Measurements from ENCODE around the gene JAML. TPM values are rescaled to one million over a fixed set of nuclear protein-coding genes. Genes with fewer than 3 reads are reported as not detected.

Gene JAML
- total RNA-seq, 2 donors from 2014 or later, result 1.4 to 8.5 TPM

DNA sequence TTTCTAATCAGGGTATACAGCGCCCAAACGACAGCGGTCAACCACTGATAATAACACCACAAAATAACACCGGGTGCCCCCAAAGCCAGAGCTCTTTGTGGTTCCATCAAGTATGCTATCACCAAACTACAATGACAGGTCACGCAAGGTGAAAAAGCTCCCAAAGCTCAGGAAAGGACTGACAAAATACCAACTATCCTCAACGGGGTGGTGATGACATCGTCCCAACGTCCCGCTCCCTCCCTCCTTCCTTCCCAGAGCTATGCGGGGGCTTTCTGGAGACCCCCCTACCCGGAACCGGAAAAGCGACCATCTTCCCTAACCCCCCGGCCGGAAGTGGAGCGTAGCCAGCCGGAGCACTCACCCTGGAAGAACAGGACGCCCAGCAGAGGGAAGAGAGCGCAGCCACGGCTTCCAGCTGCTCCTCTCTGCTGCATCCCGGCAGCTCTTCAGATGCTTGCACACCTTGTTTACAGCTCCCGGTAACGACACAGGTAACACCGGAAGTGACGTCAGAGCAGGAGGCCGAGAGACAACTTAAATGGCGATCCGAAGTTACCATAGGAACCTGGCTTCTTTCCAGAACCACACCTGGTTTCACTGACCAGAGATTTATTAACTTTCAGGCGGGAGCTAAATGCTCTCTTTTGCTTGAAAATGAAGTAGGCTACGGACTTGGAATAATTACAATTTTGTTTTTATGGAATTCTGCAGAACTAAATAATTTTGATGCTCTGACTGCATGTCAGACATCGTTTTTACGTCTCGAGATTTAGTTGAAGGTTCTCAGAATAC, 27.2 kb upstream of the JAML start, which contains the start of gene MPZL3:
MPZL3 (minus strand) TSS at position 508 of the 795 bp plus-strand sequence; CDS start at position 437, 71 bp downstream.
- no peaks in the 10 kb centered on the region for H3K27me3 Mint-ChIP-seq
- peak within 1 kb of the TSS; percentile 98 to 99 for H3K27ac Mint-ChIP-seq
- H3K36me3 Mint-ChIP-seq, result no peaks in the 10 kb centered on the region
- peak within 1 kb of the TSS; percentile 97 for H3K4me3 Mint-ChIP-seq
- H3K4me1 Mint-ChIP-seq (ENCODE audit: low read depth in 2 of 2), result peaks cover 24 to 27% of the 10 kb centered on the region in 2 donors
- DNase-seq (ENCODE audit: low spot score) (peak; percentile 68), ATAC-seq (peak; percentile 84 to 88)
- H3K9me3 Mint-ChIP-seq, result no peaks in the 10 kb centered on the region

DNA sequence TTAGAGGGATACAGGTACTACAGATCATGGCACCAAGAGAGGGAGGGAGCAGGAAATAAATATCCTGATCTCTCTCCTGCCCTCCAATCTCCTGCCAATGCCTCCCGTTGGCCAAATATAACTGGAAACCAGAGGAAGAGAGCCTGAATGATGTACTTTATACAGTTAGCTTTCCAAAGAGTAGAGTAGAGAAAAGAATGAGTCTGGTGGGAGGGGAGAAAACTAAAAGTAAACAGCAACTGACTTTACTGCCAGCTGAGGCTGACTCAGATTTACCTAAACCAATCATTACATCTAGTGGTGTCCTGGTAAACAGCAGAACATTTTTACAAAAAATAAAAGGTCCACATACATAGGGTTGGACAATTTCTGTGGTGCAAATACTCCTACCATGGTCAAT, 22.2 kb upstream of the JAML start:
- Mint-ChIP-seq H3K4me3 (no peak overlapping the region), H3K4me1 (ENCODE audit: low read depth in 2 of 2) (peaks cover 47 to 61% of the 10 kb centered on the region in 2 donors)

DNA sequence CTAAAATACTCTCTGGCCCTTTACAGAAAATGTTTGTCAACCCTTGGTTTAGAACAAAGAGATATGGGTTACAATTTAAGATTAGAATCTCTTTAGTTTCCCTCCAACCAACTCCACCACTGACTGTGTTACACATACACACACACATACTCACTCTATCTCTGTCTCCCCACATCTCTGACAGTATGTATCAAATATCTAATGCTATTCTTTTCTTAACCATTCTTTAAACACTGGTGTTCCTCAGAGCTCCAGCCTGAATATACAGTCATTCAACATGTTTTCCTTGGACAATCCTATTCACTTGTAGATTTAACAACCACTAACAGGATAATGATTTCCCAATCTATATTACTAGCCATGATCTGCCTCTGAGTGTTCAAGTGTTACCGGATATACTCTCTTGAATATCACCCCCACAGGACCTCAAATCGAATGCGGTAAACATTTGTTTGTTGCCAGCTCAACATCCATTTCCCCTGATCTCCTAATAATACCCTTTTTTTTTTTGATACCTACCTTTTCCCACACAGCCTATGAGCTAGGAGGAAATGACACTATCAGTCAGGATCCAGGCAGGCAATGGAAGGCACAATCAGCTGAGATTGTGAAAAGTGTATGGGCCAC, 21.2 kb upstream of the JAML start:
- Mint-ChIP-seq H3K4me3 (peak overlapping the region; percentile 12), H3K4me1 (ENCODE audit: low read depth in 2 of 2) (peaks cover 52 to 65% of the 10 kb centered on the region in 2 donors), H3K27ac (peak overlapping the region; percentile 58 to 89), H3K27me3 (no peaks in the 10 kb centered on the region), H3K36me3 (no peaks in the 10 kb centered on the region), H3K9me3 (no peaks in the 10 kb centered on the region)
- DNase-seq (ENCODE audit: low spot score) (no peak), ATAC-seq (no peak)

More for the DNA sequence above, 22.2 kb upstream of the JAML start:
- no peaks in the 10 kb centered on the region for H3K27me3 Mint-ChIP-seq
- no peaks in the 10 kb centered on the region for H3K36me3 Mint-ChIP-seq
- no peak for DNase-seq (ENCODE audit: low spot score)
- no peak for ATAC-seq
- peak overlapping the region; percentile 58 to 89 for H3K27ac Mint-ChIP-seq
- no peaks in the 10 kb centered on the region for H3K9me3 Mint-ChIP-seq

DNA sequence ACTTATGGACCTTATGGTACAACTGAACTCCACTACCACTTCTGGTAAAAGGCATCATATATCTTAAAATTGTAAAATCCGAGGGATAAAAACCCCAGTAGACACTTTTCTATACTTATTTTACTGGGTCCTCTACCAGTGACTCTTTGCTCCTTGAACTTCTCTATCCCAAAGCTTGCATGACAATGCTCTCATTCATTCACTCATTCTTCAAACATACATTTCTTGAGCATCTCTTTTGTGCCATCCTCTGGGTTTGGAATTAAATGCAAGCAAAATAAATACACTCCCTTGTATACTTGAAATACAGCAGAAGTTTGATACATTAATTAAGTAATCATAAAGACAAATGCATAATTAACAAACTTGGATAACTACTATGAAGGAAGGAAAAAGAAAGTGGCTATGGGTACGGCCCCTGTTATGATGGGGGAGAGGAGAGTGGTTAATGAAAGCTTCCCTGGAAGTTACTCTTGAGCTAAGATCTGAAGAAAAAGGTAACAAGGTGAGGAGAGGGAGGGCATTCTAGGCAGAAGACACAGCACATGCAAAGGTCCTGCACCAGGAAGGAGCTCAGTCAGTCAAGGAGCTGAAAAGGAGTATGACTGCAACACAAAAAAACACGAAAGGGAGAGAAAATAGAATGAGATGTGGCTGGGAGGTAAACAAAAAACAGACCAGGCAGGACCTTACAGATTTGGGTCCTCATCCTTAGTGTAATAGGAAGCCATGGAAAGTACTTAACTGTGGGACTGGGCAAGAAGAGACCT, 19.4 kb upstream of the JAML start:
- no peak for ATAC-seq

DNA sequence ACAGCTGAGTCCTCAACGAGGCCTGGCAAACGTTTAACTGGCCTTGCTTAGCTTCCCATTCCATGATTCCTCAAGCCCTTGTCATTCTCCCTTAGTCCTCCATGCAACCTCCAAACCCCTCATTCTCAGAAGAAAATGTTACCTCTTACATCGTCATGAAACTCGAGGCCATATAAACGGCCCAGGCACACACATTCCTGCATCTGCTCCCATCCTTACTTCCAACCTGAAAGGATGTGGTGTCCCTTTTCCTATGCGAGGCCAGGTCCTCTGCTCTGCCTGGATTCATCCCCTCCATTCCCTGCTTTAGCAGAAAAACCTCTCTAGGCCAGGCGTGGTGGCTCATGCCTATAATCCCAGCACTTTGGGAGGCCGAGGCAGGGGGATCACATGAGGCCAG, 18.4 kb upstream of the JAML start:
- H3K36me3 Mint-ChIP-seq, result no peaks in the 10 kb centered on the region
- peaks cover 68 to 90% of the 10 kb centered on the region in 2 donors for H3K4me1 Mint-ChIP-seq (ENCODE audit: low read depth in 2 of 2)
- peak overlapping the region; percentile 69 for H3K4me3 Mint-ChIP-seq
- H3K27ac Mint-ChIP-seq, result peak overlapping the region; percentile 89 to 91
- H3K9me3 Mint-ChIP-seq, result no peaks in the 10 kb centered on the region
- no peak for DNase-seq (ENCODE audit: low spot score)
- no peaks in the 10 kb centered on the region for H3K27me3 Mint-ChIP-seq
- no peak for ATAC-seq

More for the DNA sequence above, 19.4 kb upstream of the JAML start:
- no peak for DNase-seq (ENCODE audit: low spot score)
- peaks cover 59 to 79% of the 10 kb centered on the region in 2 donors for H3K4me1 Mint-ChIP-seq (ENCODE audit: low read depth in 2 of 2)
- H3K27me3 Mint-ChIP-seq, result no peaks in the 10 kb centered on the region
- peak overlapping the region; percentile 89 to 91 for H3K27ac Mint-ChIP-seq
- no peaks in the 10 kb centered on the region for H3K36me3 Mint-ChIP-seq
- no peaks in the 10 kb centered on the region for H3K9me3 Mint-ChIP-seq
- peak overlapping the region; percentile 20 for H3K4me3 Mint-ChIP-seq

DNA sequence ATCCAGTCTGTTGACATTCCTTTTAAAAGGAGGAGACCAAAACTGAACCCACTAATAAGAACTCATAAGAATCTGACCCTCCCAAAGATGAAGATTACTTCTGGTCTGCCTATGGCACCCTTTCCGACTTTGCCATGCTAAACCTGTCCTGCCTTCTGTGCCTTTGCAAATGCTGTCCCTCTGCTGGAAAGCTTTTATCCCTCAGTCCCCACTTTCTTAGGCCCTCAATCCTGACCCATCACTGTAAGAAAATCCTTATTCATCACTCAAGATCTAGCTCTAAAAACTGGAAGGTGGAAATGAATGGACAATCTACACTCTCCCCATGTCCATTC, 16.9 kb upstream of the JAML start:
- H3K4me3 Mint-ChIP-seq, result peak overlapping the region; percentile 69
- no peaks in the 10 kb centered on the region for H3K27me3 Mint-ChIP-seq
- peak overlapping the region; percentile 89 to 91 for H3K27ac Mint-ChIP-seq
- no peak for DNase-seq (ENCODE audit: low spot score)
- no peak for ATAC-seq
- peaks cover 61 to 79% of the 10 kb centered on the region in 2 donors for H3K4me1 Mint-ChIP-seq (ENCODE audit: low read depth in 2 of 2)
- H3K36me3 Mint-ChIP-seq, result no peaks in the 10 kb centered on the region
- H3K9me3 Mint-ChIP-seq, result no peaks in the 10 kb centered on the region

DNA sequence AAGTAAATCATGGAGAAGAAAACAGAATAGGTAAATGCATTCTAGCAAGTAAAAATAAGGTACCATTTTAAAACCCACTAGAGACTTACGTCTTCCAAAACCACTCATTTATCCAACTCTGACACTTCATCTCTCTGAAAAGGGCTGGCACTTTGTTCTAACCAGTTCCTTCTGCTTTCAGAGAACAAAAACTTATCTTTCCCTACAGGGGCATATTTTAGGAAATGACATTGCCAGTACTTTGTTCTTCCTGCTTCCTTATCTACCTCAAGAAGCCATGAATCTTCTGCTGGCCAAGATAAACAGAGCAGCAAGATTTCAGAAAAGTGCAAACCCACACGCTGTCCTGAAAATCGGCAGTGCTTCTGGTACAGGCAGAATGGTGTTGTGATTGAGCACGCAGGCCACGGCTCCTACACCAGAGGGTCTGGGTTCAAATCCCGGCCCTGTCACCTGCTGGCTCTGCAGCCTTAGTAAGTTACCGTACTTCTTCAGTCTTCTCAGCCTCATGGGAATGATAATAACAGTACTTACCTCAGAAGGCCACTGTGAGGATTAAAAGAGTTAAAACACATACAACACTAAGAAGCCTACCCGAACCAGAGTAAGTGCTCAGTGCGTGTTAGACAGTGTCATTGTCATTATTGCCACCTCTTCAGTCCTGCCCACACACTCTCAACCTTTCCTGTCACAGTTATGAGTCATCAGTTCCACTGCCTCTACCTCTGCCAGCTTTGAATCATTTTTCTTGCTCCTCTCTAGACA, 16.4 kb upstream of the JAML start:
- peak overlapping the region; percentile 89 to 91 for H3K27ac Mint-ChIP-seq
- peak overlapping the region; percentile 69 for H3K4me3 Mint-ChIP-seq
- no peaks in the 10 kb centered on the region for H3K9me3 Mint-ChIP-seq
- DNase-seq (ENCODE audit: low spot score) (peak; percentile 86), ATAC-seq (peak; percentile 96)
- peaks cover 2% of the 10 kb centered on the region for H3K36me3 Mint-ChIP-seq
- no peaks in the 10 kb centered on the region for H3K27me3 Mint-ChIP-seq
- H3K4me1 Mint-ChIP-seq (ENCODE audit: low read depth in 2 of 2), result peaks cover 61 to 78% of the 10 kb centered on the region in 2 donors

DNA sequence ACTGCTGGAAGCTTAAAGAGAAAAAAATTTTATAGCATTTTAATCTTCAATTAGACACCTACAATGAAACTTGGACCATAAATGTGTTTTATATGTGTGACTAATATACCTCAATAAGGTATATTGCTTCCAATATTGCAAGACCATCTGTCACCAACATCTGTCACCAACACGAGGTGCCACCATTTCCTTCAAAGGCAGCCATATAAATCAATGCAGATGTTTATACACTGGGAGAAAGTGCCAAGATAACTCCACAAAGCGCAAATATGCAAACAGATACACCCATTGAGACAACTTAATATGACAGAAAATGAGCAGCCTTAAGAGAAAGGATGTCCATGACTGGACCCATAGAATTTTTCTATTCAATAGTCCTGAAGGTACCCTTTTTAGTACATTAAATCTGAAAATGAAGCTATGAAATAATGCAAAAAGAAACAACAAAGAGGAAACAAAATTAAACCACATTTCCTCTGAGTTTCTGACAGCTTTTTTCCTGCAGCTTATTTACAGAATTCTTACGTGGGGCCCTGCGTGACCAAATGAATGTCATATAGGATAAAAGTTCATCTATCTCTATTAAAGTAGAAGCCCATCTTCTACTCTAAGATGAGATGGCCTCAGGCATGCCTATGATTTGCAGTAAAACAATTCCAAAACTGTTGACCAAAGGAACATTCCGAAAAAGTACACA, 14.8 kb upstream of the JAML start:
- H3K36me3 Mint-ChIP-seq, result peaks cover 6% of the 10 kb centered on the region
- no peak for ATAC-seq
- DNase-seq (ENCODE audit: low spot score), result no peak
- peak overlapping the region; percentile 89 to 91 for H3K27ac Mint-ChIP-seq
- H3K27me3 Mint-ChIP-seq, result no peaks in the 10 kb centered on the region
- H3K9me3 Mint-ChIP-seq, result no peaks in the 10 kb centered on the region
- H3K4me3 Mint-ChIP-seq, result peak overlapping the region; percentile 69
- H3K4me1 Mint-ChIP-seq (ENCODE audit: low read depth in 2 of 2), result peaks cover 59 to 71% of the 10 kb centered on the region in 2 donors

DNA sequence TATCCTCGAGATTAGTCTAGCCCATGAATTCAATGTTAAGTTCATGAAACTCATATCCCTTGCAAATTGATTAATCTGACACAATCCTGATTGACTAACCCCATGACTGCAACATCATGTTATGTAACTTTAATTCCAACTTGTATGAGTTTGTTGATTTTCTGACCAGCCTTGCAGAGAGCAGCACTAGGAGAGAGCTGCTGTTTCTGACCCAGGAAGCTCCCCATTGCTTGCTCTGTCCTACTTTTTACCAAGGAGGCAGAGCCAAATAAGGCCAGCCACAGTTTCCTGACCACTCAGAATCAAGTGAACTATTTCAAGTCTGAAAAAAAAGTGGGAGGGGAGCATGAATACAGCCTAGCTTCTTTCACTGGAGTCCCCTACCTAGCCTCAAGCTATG, 14.1 kb upstream of the JAML start:
- H3K9me3 Mint-ChIP-seq, result no peaks in the 10 kb centered on the region
- H3K27me3 Mint-ChIP-seq, result no peaks in the 10 kb centered on the region
- DNase-seq (ENCODE audit: low spot score), result no peak
- peak overlapping the region; percentile 89 to 91 for H3K27ac Mint-ChIP-seq
- H3K4me1 Mint-ChIP-seq (ENCODE audit: low read depth in 2 of 2), result peaks cover 53 to 64% of the 10 kb centered on the region in 2 donors
- peaks cover 10% of the 10 kb centered on the region for H3K36me3 Mint-ChIP-seq
- ATAC-seq, result no peak
- peak overlapping the region; percentile 69 for H3K4me3 Mint-ChIP-seq

DNA sequence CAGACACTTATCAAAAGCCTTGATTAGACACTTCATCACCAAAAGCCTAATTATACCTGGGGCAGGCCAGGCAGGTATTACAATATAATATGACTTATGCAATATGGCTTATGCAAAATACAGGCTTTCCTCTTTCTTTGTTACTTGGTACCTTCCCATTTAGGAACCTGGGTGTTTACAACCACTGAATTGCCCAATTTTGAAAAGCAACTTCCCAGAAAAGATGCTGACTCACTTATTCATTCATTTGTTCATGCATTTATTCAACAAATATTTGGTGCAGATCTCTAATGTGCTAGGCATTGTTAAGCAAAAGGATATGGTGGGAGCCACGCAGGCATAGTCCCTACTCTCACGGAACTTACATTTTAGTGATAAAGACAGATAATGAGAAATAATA, 13.6 kb upstream of the JAML start:
- Mint-ChIP-seq H3K27me3 (no peaks in the 10 kb centered on the region), H3K36me3 (peaks cover 10% of the 10 kb centered on the region), H3K4me1 (ENCODE audit: low read depth in 2 of 2) (peaks cover 49 to 58% of the 10 kb centered on the region in 2 donors), H3K9me3 (no peaks in the 10 kb centered on the region), H3K4me3 (peak overlapping the region; percentile 69), H3K27ac (peak overlapping the region; percentile 89 to 91)
- DNase-seq (ENCODE audit: low spot score) (no peak), ATAC-seq (no peak)

DNA sequence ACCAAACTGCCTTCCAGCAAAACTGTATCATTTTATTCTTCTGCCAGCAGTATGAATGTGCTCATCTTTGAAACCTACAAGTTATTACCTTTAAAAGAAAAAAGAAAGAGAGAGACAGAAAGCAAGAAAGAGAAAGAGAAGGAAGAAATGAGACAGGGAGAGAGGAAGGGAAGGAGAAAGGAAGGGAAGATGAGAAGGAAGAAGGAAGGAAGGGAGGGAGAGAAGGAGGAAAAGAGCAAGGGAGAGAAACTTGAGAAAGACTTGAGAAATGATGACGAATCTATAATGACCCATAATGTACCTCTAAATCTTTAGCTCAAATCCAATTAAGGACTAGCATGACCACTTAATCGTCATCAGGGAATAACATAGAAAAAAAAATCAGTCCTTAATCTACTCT, 11.4 kb upstream of the JAML start:
- Mint-ChIP-seq H3K4me1 (ENCODE audit: low read depth in 2 of 2) (peaks cover 31 to 36% of the 10 kb centered on the region in 2 donors), H3K9me3 (no peaks in the 10 kb centered on the region), H3K4me3 (no peak overlapping the region), H3K27ac (peak overlapping the region; percentile 53 to 54), H3K36me3 (peaks cover 10% of the 10 kb centered on the region), H3K27me3 (no peaks in the 10 kb centered on the region)
- ATAC-seq, result no peak
- no peak for DNase-seq (ENCODE audit: low spot score)

DNA sequence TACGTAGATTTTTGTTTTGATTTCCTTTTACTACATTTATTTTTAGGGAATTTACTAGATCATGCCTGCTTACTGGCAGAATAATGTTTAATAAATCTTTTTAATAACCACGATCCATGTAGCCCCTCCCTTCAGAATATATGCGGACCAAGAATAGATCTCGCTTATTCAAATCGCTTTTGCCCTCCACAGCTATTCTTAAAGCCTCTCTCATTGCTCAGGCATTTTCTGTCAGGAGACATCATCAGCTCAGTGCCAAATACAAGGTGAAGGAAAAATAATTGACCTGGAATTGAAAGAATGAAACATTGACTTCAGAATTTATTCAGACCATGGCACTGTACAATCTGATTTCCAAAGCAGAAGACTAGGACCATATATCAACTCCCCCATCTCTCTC, 10.0 kb upstream of the JAML start:
- ATAC-seq, result no peak
- H3K4me1 Mint-ChIP-seq (ENCODE audit: low read depth in 2 of 2), result peaks cover 22 to 23% of the 10 kb centered on the region in 2 donors
- no peak overlapping the region for H3K27ac Mint-ChIP-seq
- H3K9me3 Mint-ChIP-seq, result no peaks in the 10 kb centered on the region
- no peaks in the 10 kb centered on the region for H3K27me3 Mint-ChIP-seq
- no peak for DNase-seq (ENCODE audit: low spot score)
- H3K4me3 Mint-ChIP-seq, result no peak overlapping the region
- H3K36me3 Mint-ChIP-seq, result peaks cover 10% of the 10 kb centered on the region

DNA sequence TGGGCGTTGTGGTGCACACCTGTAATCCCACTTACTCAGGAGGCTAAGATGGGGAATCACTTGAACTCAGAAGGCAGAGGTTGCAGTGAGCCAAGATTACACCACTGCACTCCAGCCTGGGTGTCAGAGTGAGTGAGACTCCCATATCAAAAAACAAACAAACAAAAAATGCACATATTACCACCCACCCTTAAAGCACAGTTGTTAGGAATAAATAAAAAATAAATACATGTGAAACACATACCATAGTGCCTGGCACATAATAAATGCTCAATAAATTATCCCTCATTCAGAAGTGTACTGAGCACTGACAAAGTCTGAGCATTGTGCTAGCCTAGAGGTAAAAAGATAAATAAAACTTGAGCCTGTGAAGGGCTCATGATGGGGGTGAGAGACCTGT, 9.0 kb upstream of the JAML start:
- H3K36me3 Mint-ChIP-seq, result peaks cover 10% of the 10 kb centered on the region
- H3K9me3 Mint-ChIP-seq, result no peaks in the 10 kb centered on the region
- H3K4me3 Mint-ChIP-seq, result no peak overlapping the region
- no peak overlapping the region for H3K27ac Mint-ChIP-seq
- ATAC-seq, result no peak
- no peaks in the 10 kb centered on the region for H3K27me3 Mint-ChIP-seq
- DNase-seq (ENCODE audit: low spot score), result no peak
- peaks cover 13 to 21% of the 10 kb centered on the region in 2 donors for H3K4me1 Mint-ChIP-seq (ENCODE audit: low read depth in 2 of 2)
